MM.1S (cell line): ENCODE data around the gene DDX27.

Source experiments
- CTCF ChIP-seq: fragments of 300-600 bp; sonication (generic); IDR thresholded peaks from 2 replicates; pipeline ENCODE4 v1.5.1; 2016; ENCODE audit warnings: antibody characterized with exemption, low read length, mixed read lengths
- EZH2 ChIP-seq: fragments of 300-600 bp; sonication (generic); optimal IDR thresholded peaks from 2 replicates; pipeline ENCODE3; 2017; ENCODE audit warnings: low read depth, mild to moderate bottlenecking, antibody characterized with exemption, low read length, mixed read lengths
- EZH2phosphoT487 ChIP-seq: fragments of 300-600 bp; sonication (generic); IDR thresholded peaks from 2 replicates; pipeline ENCODE4 v1.6.1; 2018; ENCODE audit warnings: antibody characterized with exemption, low read length

- TF ChIP-seq EZH2 = no peak
- no peak for TF ChIP-seq CTCF
- no peak for TF ChIP-seq EZH2phosphoT487
Measured at GRCh38 chr20:49172413-49172812, 46.8 kb upstream of the DDX27 start.
